ENCODE measurements around the gene SYT1.

DNA sequence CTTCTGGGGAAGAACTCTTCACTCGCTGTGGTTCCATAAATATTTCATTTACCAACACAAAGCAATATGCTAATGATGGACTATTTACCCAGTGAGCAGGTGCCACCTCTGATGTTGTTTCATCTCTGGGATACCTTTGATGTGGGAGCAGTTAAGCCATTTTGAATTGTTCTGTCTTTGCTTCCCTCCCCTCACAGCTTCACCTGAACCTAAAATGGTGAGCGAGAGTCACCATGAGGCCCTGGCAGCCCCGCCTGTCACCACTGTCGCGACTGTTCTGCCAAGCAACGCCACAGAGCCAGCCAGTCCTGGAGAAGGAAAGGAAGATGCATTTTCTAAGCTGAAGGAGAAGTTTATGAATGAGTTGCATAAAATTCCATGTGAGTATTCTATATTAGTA, 352.7 kb downstream of the SYT1 start:
- TF ChIP-seq MYC (IDR thresholded peaks at IDR 0.05; ENCODE audit: low read depth, low read length) (no peak), POLR2A (IDR thresholded peaks at IDR 0.05; ENCODE audit: extremely low read depth, insufficient read length) (no peak)
- TF ChIP-seq, protein P1, sequence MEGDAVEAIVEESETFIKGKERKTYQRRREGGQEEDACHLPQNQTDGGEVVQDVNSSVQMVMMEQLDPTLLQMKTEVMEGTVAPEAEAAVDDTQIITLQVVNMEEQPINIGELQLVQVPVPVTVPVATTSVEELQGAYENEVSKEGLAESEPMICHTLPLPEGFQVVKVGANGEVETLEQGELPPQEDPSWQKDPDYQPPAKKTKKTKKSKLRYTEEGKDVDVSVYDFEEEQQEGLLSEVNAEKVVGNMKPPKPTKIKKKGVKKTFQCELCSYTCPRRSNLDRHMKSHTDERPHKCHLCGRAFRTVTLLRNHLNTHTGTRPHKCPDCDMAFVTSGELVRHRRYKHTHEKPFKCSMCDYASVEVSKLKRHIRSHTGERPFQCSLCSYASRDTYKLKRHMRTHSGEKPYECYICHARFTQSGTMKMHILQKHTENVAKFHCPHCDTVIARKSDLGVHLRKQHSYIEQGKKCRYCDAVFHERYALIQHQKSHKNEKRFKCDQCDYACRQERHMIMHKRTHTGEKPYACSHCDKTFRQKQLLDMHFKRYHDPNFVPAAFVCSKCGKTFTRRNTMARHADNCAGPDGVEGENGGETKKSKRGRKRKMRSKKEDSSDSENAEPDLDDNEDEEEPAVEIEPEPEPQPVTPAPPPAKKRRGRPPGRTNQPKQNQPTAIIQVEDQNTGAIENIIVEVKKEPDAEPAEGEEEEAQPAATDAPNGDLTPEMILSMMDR (IDR thresholded peaks at IDR 0.05; ENCODE audit: low read depth, low read length) = no peak
- TF ChIP-seq, protein P2, sequence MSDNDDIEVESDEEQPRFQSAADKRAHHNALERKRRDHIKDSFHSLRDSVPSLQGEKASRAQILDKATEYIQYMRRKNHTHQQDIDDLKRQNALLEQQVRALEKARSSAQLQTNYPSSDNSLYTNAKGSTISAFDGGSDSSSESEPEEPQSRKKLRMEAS (IDR thresholded peaks at IDR 0.05; ENCODE audit: low read depth, low read length) = no peak
